Gastroesophageal sphincter (tissue), 3 donors: ENCODE results near the gene TECPR1.

Source experiments
- CTCF ChIP-seq, 4 experiments: fragments of 200-600 bp in 2 of 4; fragments of 450-650 bp in 2 of 4; sonication (generic) in 1 of 4; IDR thresholded peaks; one replicate each; pipeline ENCODE4 v1.5.1; 2017 to 2019; ENCODE audit warnings: antibody characterized with exemption in 4 of 4, mild to moderate bottlenecking in 2 of 4, moderate library complexity in 2 of 4
- EP300 ChIP-seq: sonication (generic); formaldehyde crosslinking; IDR thresholded peaks from one replicate; pipeline ENCODE4 v1.6.1; 2017; ENCODE audit warnings: antibody characterized with exemption, mild to moderate bottlenecking
- POLR2A ChIP-seq, 2 donors: fragments of 450-650 bp; IDR thresholded peaks; one replicate each; pipeline ENCODE4 v1.6.1; 2017; ENCODE audit warnings: antibody characterized with exemption in 2 of 2, mild to moderate bottlenecking in 2 of 2, moderate library complexity in 1 of 2
- POLR2AphosphoS5 ChIP-seq: sonication (generic); formaldehyde crosslinking; IDR thresholded peaks from one replicate; pipeline ENCODE4 v1.6.1; 2017; ENCODE audit warnings: antibody characterized with exemption

DNA sequence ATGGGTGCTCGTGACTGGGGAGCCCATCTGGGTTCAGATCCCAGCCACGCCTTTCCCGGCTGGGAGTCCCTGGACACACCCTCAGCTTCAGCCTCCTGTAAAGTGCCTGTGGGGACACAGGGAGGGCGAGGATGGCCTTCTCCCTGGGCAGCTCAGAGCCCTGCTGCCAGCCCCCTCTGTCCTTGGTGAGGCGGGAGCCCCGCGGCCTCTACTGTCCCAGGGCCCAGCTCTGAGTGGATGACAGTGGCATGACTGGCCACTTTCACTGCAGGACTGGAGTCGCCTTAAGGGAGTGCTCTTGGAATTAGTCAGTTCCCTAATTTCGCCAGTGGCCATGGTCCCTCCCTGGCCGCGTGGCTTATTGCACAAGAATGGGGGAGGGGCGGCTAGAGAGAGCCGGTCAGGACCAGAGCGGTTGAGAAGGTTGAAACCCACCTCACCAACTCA lies 34.1 kb upstream of the TECPR1 start:
- TF ChIP-seq CTCF (IDR thresholded peaks at IDR 0.05): no peak
- peak; percentile 40 for TF ChIP-seq POLR2AphosphoS5
- TF ChIP-seq POLR2A (IDR thresholded peaks at IDR 0.05): no peak
- TF ChIP-seq EP300: no peak
